SK-N-SH (cell line): Measurements from ENCODE around the gene SOAT2. TPM values are rescaled to one million over a fixed set of nuclear protein-coding genes. Genes with fewer than 3 reads are reported as not detected.
A peak's percentile ranks its signal among the peaks of the same experiment; 100 is the strongest.

Experiments used
- CTCF ChIA-PET: fragments of 300-600, 350-600 bp; formaldehyde crosslinking; extraction: SDS; loops from one replicate; lab custom pipeline; 2021; lab: Yijun Ruan, JAX
- POLR2A ChIA-PET: fragments of 350-600 bp; sonication (Branson Sonifier 250); formaldehyde crosslinking; extraction: SDS; loops from one replicate; lab custom pipeline; 2020; ENCODE audit warnings: antibody characterized with exemption, inconsistent platforms; lab: Yijun Ruan, JAX
- DNase-seq: peaks from one replicate; pipeline ENCODE4 v3.0.0; 2012
- H2AFZ ChIP-seq: fragments of 200-600 bp; sonication (generic); 2 replicates; pipeline ENCODE4 v1.8.1; 2016; ENCODE audit warnings: antibody characterized with exemption, mild to moderate bottlenecking, low read depth
- H3F3A ChIP-seq: fragments of 200-600 bp; sonication (generic); replicated peaks from 2 replicates; pipeline ENCODE3; 2016; ENCODE audit warnings: antibody characterized with exemption, mild to moderate bottlenecking; ENCODE audit not compliant: insufficient read depth
- H3K27ac ChIP-seq, 2 experiments: fragments of 200-500 bp in 1 of 2; fragments of 200-600 bp in 1 of 2; sonication (Bioruptor generic) in 1 of 2; sonication (generic), shearing (Covaris generic) in 1 of 2; 2 replicates each; pipeline versions ENCODE4 v1.5.1 to v1.6.1; 2014 to 2016; ENCODE audit warnings: low read depth in 2 of 2, inconsistent platforms in 1 of 2, low read length in 1 of 2, mild to moderate bottlenecking in 1 of 2, mixed read lengths in 1 of 2
- H3K27me3 ChIP-seq: fragments of 200-600 bp; sonication (generic), shearing (Covaris generic); 2 replicates; pipeline ENCODE4 v1.6.1; 2016; ENCODE audit warnings: mixed run types; ENCODE audit not compliant: insufficient read depth
- H3K36me3 ChIP-seq, 2 experiments: fragments of 200-500 bp in 1 of 2; fragments of 200-600 bp in 1 of 2; sonication (Bioruptor generic) in 1 of 2; sonication (generic) in 1 of 2; replicated peaks in 1 of 2; 2 replicates each; pipeline versions ENCODE3 to v1.5.1; 2014 to 2016; ENCODE audit warnings: low read length in 1 of 2, mild to moderate bottlenecking in 1 of 2; ENCODE audit not compliant: insufficient read depth in 2 of 2, control insufficient read depth in 1 of 2
- H3K4me1 ChIP-seq, 2 experiments: fragments of 200-500 bp in 1 of 2; fragments of 200-600 bp in 1 of 2; sonication (Bioruptor generic) in 1 of 2; sonication (generic), shearing (Covaris generic) in 1 of 2; 2 replicates each; pipeline versions ENCODE4 v1.5.1 to v1.6.1; 2014 to 2016; ENCODE audit warnings: low read depth in 1 of 2, low read length in 1 of 2, mixed run types in 1 of 2; ENCODE audit not compliant: insufficient read depth in 2 of 2, control insufficient read depth in 1 of 2
- H3K4me2 ChIP-seq: fragments of 200-600 bp; sonication (generic), shearing (Covaris generic); 2 replicates; pipeline ENCODE4 v1.6.1; 2017; ENCODE audit warnings: mixed run types
- H3K4me3 ChIP-seq, 2 experiments: fragments of 200-500 bp in 1 of 2; fragments of 200-600 bp in 1 of 2; sonication (Bioruptor generic) in 1 of 2; sonication (generic), shearing (Covaris generic) in 1 of 2; 2 replicates each; pipeline versions ENCODE4 v1.5.1 to v1.8.1; 2014 to 2016; ENCODE audit warnings: low read depth in 2 of 2, inconsistent platforms in 1 of 2, low read length in 1 of 2, mild to moderate bottlenecking in 1 of 2, mixed read lengths in 1 of 2, moderate library complexity in 1 of 2
- H3K79me2 ChIP-seq: fragments of 200-600 bp; sonication (generic); 2 replicates; pipeline ENCODE4 v1.8.1; 2017; ENCODE audit warnings: mild to moderate bottlenecking; ENCODE audit not compliant: insufficient read depth
- H3K9ac ChIP-seq: fragments of 200-600 bp; sonication (generic); 2 replicates; pipeline ENCODE4 v1.6.1; 2017; ENCODE audit warnings: mixed run types
- H3K9me2 ChIP-seq: fragments of 200-600 bp; sonication (generic); 2 replicates; pipeline ENCODE4 v1.6.1; 2017; ENCODE audit warnings: mixed run types
- H3K9me3 ChIP-seq: fragments of 200-600 bp; sonication (generic); 2 replicates; pipeline ENCODE4 v1.6.1; 2017; ENCODE audit warnings: mixed run types, mild to moderate bottlenecking, moderate library complexity
- H4K20me1 ChIP-seq: fragments of 200-600 bp; sonication (generic); 2 replicates; pipeline ENCODE4 v1.6.1; 2017; ENCODE audit warnings: mild to moderate bottlenecking, mixed run types; ENCODE audit not compliant: insufficient read depth
- CHD2 ChIP-seq: fragments of 150-350 bp; IDR thresholded peaks from 2 replicates; pipeline ENCODE4 v1.6.1; 2018; ENCODE audit warnings: low read length; ENCODE audit not compliant: partially characterized antibody
- EP300 ChIP-seq, 2 experiments: IDR thresholded peaks; 2 replicates each; pipeline versions ENCODE4 v1.4.0 to v1.6.1; 2012; ENCODE audit warnings: borderline replicate concordance in 1 of 2, low read depth in 1 of 2, low read length in 1 of 2
- FOSL2 ChIP-seq: IDR thresholded peaks from 2 replicates; pipeline ENCODE4 v1.4.0; 2012; ENCODE audit warnings: low read depth, mild to moderate bottlenecking, moderate library complexity, borderline replicate concordance
- FOXJ3 ChIP-seq: sonication (generic); formaldehyde crosslinking; IDR thresholded peaks from 2 replicates; pipeline ENCODE4 v1.5.1; 2020; ENCODE audit warnings: mild to moderate bottlenecking, missing genetic modification reagents
- FOXM1 ChIP-seq: IDR thresholded peaks from 2 replicates; pipeline ENCODE4 v1.4.0; 2012; ENCODE audit warnings: low read depth, mild to moderate bottlenecking
- GABPA ChIP-seq: IDR thresholded peaks from 2 replicates; pipeline ENCODE4 v1.4.0; 2012; ENCODE audit warnings: low read depth, mild to moderate bottlenecking
- JUND ChIP-seq: IDR thresholded peaks from 2 replicates; pipeline ENCODE4 v1.4.0; 2012
- NRF1 ChIP-seq: IDR thresholded peaks from 2 replicates; pipeline ENCODE4 v1.6.1; 2012; ENCODE audit warnings: low read depth, mild to moderate bottlenecking, low read length
- RXRA ChIP-seq: IDR thresholded peaks from 2 replicates; pipeline ENCODE4 v1.4.0; 2012; ENCODE audit warnings: low read depth, mild to moderate bottlenecking, borderline replicate concordance
- SIN3A ChIP-seq: IDR thresholded peaks from 2 replicates; pipeline ENCODE4 v1.6.1; 2012; ENCODE audit warnings: low read depth, mild to moderate bottlenecking, low read length, moderate library complexity, borderline replicate concordance
- SMC3 ChIP-seq: IDR thresholded peaks from 2 replicates; pipeline ENCODE4 v1.6.1; 2012; ENCODE audit warnings: low read depth, low read length, improper control_type of control experiment
- TAF1 ChIP-seq: IDR thresholded peaks from 2 replicates; pipeline ENCODE4 v1.6.1; 2012; ENCODE audit warnings: low read depth, mild to moderate bottlenecking, low read length, moderate library complexity, borderline replicate concordance
- YY1 ChIP-seq: IDR thresholded peaks from 2 replicates; pipeline ENCODE4 v1.4.0; 2012; ENCODE audit warnings: low read depth, mild to moderate bottlenecking
- WGBS: methylation state at CpG from one replicate; pipeline ENCODE4 v1.1.6; 2017; ENCODE audit warnings: low lambda C conversion rate; 5-methylcytosine and 5-hydroxymethylcytosine counted together
- polyA plus RNA-seq, 3 experiments: library from polyadenylated mRNA; depleted of rRNA; stranded (reverse); fragments of >200 nt; gene quantifications; 2 replicates each; pipeline ENCODE4 v1.2.3, GENCODE V29; 2012
- small RNA-seq, 7 experiments: library from RNA; depleted of rRNA; stranded (forward); fragments of <200 nt; gene quantifications; one replicate each; pipeline ENCODE3, GENCODE V24; 2012
- TF ChIP-seq, protein P1 (sequence below): IDR thresholded peaks from 2 replicates; pipeline ENCODE4 v1.4.0; 2012; ENCODE audit warnings: low read depth

SOAT2 gene
- polyA plus RNA-seq, 1 of the 3 experiments (the other 2 are of a cell fraction), result 0.18 TPM

DNA sequence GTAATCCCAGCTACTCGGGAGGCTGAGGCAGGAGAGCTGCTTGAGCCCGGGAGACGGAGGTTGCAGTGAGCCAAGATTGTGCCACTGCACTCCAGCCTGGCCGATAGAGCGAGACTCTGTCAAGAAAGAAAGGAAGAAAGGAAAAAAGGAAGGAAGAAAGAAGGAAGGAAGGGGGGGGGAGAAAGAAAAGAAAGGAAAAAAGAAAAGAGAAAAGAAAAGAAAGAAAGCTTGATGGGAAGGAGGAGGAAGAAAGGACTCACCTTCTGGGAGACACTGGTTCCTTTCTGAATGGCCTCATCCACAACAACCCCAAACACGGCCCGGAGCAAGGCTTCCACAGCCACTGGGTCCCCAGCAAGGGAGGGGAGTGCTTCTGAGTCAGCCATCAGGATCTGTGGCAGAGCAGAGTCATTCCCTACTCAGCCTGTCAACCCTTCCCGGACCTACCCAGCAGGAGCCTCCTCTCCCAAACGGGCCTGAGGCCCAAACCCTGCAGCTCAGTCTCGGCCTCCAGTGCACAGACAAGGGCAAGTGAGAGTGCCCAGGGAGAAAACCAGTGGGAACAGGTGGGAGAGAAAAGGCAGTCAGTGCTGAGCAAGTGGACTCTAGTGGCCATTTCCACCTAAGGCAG, 69.9 kb downstream of the SOAT2 start:
- Histone ChIP-seq H3K27me3 (no peaks in the 10 kb centered on the region), H3K4me1 (peaks cover 15 to 17% of the 10 kb centered on the region in 2 experiments; a peak in 2 of 4 replicates), H3K9me3 (no peaks in the 10 kb centered on the region), H3F3A (peaks cover 12% of the 10 kb centered on the region), H3K9me2 (no peaks in the 10 kb centered on the region), H3K79me2 (no peaks in the 10 kb centered on the region), H2AFZ (peak overlapping the region; percentile 35; the same call in 1 of the 2 replicates), H3K9ac (no peak overlapping the region), H3K4me2 (no peak overlapping the region), H3K27ac (0 out of 4 replicates have a peak overlapping the region, but pooled peaks of 1 of the 2 experiments have one; percentile 9), H3K36me3 (no peaks in the 10 kb centered on the region), H3K4me3 (no peak overlapping the region), H4K20me1 (no peaks in the 10 kb centered on the region)
- 83% methylated on average over 10 of the region's 10 CpGs for WGBS
- POLR2A ChIA-PET, result no interaction called here
- TF ChIP-seq RXRA (no peak), SMC3 (no peak), TAF1 (no peak), FOXM1 (no peak), EP300 (IDR thresholded peaks at IDR 0.05; ENCODE audit: borderline replicate concordance in 1 of 2, low read depth in 1 of 2, low read length in 1 of 2) (no peak), NRF1 (no peak), FOSL2 (no peak), SIN3A (no peak), GABPA (no peak), CHD2 (no peak), YY1 (no peak), JUND (no peak), FOXJ3 (CRISPR knock-in tag) (no peak)
- TF ChIP-seq, protein P1, sequence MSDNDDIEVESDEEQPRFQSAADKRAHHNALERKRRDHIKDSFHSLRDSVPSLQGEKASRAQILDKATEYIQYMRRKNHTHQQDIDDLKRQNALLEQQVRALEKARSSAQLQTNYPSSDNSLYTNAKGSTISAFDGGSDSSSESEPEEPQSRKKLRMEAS, result no peak
- CTCF ChIA-PET, result interaction anchor here (0.9 to 23.1 kb wide), 4 partner anchors 12 to 107 kb away, joined by 3 to 272 read pairs (median 22); no protein-coding TSS in a partner anchor
- no peak for DNase-seq

Small RNAs within 50 kb of the gene (small RNA-seq; reads per million reads assigned to genes)
- gene HIGD1AP1, result 0 to 0.64 (median 0) reads per million in 7 experiments
- gene MIR6757, result 0 to 0.21 (median 0) reads per million in 7 experiments
- gene RNU6-333P, result 0 reads per million in 7 experiments

Other genes with a start within 250 kb of the SOAT2 start
- 47.7 and 49.4 TPM in 2 replicates for gene KRT8, start 198.4 kb upstream of the SOAT2 start, polyA plus RNA-seq (2012; rRNA removed)
- gene KRT18, start 154.4 kb upstream of the SOAT2 start, polyA plus RNA-seq (2012; rRNA removed), result 332 and 351 TPM in 2 replicates
- gene EIF4B, start 97.0 kb upstream of the SOAT2 start, polyA plus RNA-seq (2012; rRNA removed), result 267 and 292 TPM in 2 replicates
- gene TNS2, start 53.4 kb upstream of the SOAT2 start, polyA plus RNA-seq (2012; rRNA removed), result 32.7 and 50.0 TPM in 2 replicates
- gene SPRYD3, start 24.1 kb upstream of the SOAT2 start, polyA plus RNA-seq (2012; rRNA removed), result 20.3 and 25.8 TPM in 2 replicates
- 290 and 570 TPM in 2 replicates for gene IGFBP6, start 5.8 kb upstream of the SOAT2 start, polyA plus RNA-seq (2012; rRNA removed)
- 14.6 and 21.8 TPM in 2 replicates for gene ZNF740, start 77.2 kb downstream of the SOAT2 start, polyA plus RNA-seq (2012; rRNA removed)
- 32.2 and 45.4 TPM in 2 replicates for gene CSAD, start 77.4 kb downstream of the SOAT2 start, polyA plus RNA-seq (2012; rRNA removed)
- 0.25 and 0.31 TPM in 2 replicates for gene ITGB7, start 103.8 kb downstream of the SOAT2 start, polyA plus RNA-seq (2012; rRNA removed)
- 35.0 and 36.6 TPM in 2 replicates for gene RARG, start 128.7 kb downstream of the SOAT2 start, polyA plus RNA-seq (2012; rRNA removed)
- gene ESPL1, start 164.8 kb downstream of the SOAT2 start, polyA plus RNA-seq (2012; rRNA removed), result 6.9 and 8.6 TPM in 2 replicates
- gene PFDN5, start 192.1 kb downstream of the SOAT2 start, polyA plus RNA-seq (2012; rRNA removed), result 1,198 and 1,880 TPM in 2 replicates
- 93.5 and 101 TPM in 2 replicates for gene MYG1, start 196.2 kb downstream of the SOAT2 start, polyA plus RNA-seq (2012; rRNA removed)
- 64.9 and 70.6 TPM in 2 replicates for gene AAAS, start 218.1 kb downstream of the SOAT2 start, polyA plus RNA-seq (2012; rRNA removed)
- gene SP7, start 232.9 kb downstream of the SOAT2 start, polyA plus RNA-seq (2012; rRNA removed), result not detected in 2 replicates